ENCODE data around the gene DYNC1LI2.

GRCh38 chr16:66682271-66682670, 69.1 kb downstream of the DYNC1LI2 start:
- TF ChIP-seq JUND (IDR thresholded peaks at IDR 0.05): no peak
- TF ChIP-seq, protein P1, sequence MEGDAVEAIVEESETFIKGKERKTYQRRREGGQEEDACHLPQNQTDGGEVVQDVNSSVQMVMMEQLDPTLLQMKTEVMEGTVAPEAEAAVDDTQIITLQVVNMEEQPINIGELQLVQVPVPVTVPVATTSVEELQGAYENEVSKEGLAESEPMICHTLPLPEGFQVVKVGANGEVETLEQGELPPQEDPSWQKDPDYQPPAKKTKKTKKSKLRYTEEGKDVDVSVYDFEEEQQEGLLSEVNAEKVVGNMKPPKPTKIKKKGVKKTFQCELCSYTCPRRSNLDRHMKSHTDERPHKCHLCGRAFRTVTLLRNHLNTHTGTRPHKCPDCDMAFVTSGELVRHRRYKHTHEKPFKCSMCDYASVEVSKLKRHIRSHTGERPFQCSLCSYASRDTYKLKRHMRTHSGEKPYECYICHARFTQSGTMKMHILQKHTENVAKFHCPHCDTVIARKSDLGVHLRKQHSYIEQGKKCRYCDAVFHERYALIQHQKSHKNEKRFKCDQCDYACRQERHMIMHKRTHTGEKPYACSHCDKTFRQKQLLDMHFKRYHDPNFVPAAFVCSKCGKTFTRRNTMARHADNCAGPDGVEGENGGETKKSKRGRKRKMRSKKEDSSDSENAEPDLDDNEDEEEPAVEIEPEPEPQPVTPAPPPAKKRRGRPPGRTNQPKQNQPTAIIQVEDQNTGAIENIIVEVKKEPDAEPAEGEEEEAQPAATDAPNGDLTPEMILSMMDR (IDR thresholded peaks at IDR 0.05 in 2 of 3, conservative IDR thresholded peaks at IDR 0.05 in 1 of 3; ENCODE audit: borderline replicate concordance in 1 of 3, insufficient read depth in 1 of 3, low read depth in 2 of 3, low read length in 2 of 3): no peak
- no peak for TF ChIP-seq POLR2A (IDR thresholded peaks at IDR 0.05; ENCODE audit: borderline replicate concordance, extremely low read depth, insufficient read depth, insufficient read length)
- TF ChIP-seq TCF7L2 (IDR thresholded peaks at IDR 0.05; ENCODE audit: borderline replicate concordance, extremely low read depth, insufficient read depth, insufficient read length): no peak
- no peak for TF ChIP-seq EZH2 (IDR thresholded peaks at IDR 0.05)
- TF ChIP-seq, protein P2, sequence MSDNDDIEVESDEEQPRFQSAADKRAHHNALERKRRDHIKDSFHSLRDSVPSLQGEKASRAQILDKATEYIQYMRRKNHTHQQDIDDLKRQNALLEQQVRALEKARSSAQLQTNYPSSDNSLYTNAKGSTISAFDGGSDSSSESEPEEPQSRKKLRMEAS (IDR thresholded peaks at IDR 0.05): no peak
- no peak for TF ChIP-seq POLR2AphosphoS5 (IDR thresholded peaks at IDR 0.05; ENCODE audit: low read depth, low read length)
- TF ChIP-seq SP1 (IDR thresholded peaks at IDR 0.05; ENCODE audit: low read depth): no peak

All from HCT116 (cell line).